Stimulated activated naive CD8-positive, alpha-beta T cell treated with anti-CD3 and anti-CD28 coated beads, Interleukin-15, Interleukin-2, amounts not matched to agents 100 U/mL and 50 U/mL, for 24 hours (primary cell): Measurements from ENCODE around the gene SLC6A12.

Experiments used
- ATAC-seq: fragments of 150-1000 bp; cut with Tn5 transposase; one replicate; pipeline ENCODE4 v1.10.0; 2021
- DNase-seq: peaks from one replicate; pipeline ENCODE4 v3.0.0; 2021

Gene SLC6A12

DNA sequence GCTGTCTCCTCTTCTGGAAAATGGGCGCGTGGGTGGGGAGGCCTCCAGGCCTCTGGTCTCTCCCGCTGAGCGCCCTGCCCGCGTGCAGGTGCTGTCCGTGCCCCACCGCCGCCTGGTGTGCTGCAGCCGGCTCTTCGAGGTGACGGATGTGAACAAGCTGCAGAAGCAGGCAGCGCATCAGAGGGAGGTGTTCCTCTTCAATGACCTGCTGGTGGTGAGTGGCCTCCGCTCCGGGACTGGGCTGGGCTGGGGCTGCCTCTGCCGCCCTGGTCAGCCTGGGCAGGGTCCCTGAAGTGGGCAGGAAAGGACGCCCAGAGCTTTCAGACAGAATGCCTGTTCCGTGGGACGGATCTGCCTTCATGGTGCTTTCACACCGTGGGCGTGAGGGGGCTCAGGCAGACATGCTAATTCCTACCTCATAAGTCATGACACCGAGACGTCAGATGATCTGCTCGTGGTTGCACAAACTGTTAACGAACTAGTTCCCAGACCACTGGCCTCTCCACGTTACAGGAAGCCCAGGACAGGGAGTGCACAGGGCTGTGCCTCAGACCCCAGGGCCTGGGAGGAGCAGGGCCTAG, 50.5 kb downstream of the SLC6A12 start:
- no peak for ATAC-seq
- DNase-seq, result no peak

DNA sequence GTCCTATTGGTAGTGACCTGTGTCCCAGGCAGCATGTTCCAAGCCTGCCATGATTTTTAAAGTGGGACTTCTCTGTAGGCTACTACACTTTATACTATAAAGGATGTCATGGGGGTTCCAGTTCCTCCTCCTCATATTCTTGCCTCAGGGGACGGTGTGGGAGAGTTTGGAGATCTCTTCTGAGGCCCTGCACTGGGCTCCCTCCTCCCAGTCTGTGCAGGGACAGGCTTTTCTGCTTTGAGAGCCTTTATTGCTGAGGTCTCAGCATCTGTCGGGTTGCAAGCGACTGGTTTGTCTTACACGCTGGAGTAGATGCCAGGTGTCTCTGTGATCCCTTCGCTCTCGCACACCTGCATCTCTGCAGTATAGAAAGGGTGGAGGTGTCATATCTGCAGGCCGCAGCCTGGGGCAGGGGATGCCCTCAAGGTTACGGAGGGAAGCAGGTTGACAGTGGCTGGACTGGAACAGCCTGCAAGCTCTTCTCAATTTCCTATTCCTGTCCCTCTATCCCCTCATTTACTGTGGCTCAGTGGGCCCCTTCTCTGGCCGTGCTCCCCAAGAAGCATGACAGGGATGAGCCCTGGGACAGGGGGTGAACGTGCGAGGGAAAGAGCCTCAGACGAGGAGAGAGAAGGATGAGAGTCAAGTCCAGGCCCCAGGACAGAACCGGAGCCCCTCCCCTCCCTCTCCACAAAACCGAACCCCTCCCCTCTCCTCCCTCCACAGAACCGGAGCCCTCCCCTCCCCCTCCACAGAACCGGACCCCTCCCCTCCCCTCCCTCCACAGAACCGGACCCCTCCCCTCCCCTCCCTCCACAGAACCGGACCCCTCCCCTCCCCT, 51.3 kb downstream of the SLC6A12 start:
- DNase-seq, result no peak
- ATAC-seq, result no peak

DNA sequence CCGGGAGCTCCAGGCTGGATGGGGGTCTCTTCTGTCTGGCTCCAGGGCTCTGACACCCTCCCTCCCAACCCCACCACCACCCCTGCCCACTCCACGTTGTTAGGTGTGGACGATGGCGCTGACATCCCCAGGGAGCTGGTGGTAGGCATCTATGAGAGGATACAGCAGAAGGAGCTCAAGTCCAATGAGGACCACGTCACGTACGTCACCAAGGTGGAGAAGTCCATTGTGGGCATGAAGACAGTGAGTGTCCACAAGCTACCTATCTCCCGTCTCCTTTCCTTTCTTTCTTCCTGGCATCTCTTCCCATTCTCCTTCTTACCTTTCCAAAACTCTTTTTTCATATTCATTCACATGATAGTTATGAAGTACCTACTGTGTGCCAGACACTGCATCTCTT, 52.1 kb downstream of the SLC6A12 start:
- no peak for ATAC-seq
- DNase-seq, result no peak

DNA sequence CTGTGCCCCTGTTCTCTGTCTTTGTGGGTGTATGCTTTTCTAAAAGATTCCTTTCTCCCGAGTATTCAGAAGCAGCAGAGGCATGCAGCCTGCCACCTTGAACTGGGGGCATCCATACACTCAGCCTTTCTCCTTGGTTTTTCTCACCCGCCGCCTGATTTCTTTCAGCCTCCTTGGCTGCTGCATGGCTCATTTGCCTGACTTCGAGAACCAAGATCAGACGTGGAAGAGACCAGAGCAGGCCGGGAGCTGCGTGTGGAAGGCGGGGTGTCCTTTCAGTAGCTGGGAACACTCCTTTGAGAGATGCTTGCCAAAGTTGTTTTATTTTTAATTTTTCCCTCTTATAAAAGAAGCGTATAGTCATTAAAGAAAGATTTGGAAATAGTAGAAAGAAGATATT, 53.1 kb downstream of the SLC6A12 start:
- no peak for DNase-seq
- ATAC-seq, result no peak

DNA sequence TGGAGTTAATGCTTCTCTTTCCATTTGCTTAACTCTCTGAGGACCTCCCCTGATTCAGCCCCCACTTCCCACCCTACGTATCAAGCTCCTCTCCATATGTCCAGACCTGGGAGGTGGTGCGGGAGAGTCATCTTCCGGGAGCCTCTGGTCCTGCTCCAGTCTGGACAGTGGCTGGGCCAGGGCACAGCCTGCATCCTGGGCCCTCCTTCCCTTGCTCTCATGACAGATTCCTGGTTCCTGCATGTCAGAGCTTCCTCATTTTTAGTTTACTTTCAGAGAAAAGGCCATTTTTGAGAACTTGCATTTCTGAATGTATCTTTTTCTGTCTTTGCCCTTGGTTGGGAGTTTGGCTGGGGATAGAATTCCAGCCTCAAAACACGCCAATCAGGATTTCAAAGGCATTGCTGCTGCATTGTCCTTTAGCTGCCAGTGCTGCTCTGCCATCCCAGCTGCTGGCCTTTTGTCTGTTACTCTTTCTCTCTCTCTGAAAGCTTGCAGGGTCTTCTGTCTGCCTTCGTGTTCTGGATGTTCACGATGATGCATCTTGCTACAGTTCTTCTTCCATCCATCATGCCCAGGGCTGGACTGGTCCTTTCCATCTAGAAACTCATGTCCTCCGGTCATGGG, 54.7 kb downstream of the SLC6A12 start:
- no peak for DNase-seq
- ATAC-seq, result no peak

DNA sequence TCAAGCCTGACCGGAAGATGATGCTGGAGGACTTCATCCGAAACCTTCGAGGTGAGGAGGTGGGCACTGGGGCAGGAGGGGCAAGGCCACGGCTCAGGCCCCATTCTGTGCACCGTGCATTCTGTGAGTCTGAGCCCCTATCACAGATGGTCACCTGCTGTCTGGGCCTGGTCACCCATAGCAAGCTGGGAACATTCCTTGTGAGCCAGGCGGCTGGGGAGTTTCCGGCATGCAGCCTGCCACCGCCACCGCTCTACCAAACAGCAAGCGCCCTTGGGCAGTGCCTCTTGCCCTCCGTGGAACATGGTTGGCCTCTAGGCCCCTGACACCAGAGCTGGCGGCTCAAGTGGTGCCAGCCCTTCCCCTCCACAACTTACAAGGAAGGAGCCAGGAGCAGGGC, 56.3 kb downstream of the SLC6A12 start:
- no peak for DNase-seq
- ATAC-seq, result no peak

DNA sequence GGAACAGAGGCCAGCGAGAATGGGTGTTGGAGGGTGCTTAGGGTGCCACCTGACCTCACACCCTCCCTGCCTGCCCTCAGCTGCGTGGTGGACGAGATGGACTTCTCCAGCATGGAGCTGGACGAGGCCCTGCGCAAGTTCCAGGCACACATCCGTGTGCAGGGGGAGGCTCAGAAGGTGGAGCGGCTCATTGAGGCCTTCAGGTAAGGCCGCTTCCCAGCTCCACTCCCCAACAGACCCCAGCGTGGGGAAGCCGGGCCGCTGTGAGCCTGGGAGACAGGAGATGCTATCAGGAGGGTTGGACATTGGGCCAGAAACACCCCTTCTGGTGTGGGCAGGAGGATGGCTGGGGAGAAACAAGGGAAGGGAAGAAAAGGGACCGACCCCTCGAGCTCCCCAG, 57.0 kb downstream of the SLC6A12 start:
- no peak for ATAC-seq
- no peak for DNase-seq

DNA sequence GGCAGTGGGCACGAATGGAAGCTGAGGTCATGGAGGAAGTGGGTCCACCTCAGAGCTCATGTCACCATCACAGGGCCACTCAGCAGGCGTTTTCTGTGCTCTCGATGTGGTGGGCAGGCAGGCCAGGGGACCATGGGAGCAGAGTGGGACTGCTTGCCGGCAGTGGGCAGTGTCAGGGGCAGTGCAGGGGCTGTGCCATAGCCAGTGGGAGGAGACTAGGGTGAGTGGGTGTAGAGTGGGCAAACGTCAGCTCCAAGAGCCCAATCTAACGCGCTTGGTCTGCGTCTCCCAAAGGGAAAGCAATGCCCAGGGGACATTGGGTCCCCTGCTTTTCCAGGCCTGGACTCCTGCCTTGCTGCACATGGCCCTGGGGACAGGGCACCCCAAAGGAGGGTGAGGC, 58.3 kb downstream of the SLC6A12 start:
- ATAC-seq, result no peak

DNA sequence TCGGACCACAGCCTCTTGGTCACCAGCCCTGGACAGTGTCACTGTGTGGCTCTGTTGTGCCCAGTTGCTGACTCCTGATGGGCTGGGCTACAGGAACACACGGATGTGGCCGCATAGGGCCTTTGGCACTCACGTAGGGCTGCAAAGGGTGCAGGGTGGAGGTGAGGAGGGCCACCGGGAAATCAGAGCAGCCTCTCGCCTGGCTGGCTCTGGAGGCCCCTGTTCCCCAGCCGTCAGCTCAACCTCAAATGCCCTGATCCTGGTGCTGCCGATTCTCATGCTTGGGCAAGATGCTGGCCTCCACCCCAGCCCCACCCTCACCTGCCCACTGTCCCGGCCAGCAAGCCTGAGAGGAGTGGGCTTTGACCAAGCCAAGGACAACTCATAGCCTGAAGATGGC, 59.0 kb downstream of the SLC6A12 start:
- no peak for DNase-seq
- ATAC-seq, result no peak

More for the DNA sequence above, 58.3 kb downstream of the SLC6A12 start:
- no peak for DNase-seq

DNA sequence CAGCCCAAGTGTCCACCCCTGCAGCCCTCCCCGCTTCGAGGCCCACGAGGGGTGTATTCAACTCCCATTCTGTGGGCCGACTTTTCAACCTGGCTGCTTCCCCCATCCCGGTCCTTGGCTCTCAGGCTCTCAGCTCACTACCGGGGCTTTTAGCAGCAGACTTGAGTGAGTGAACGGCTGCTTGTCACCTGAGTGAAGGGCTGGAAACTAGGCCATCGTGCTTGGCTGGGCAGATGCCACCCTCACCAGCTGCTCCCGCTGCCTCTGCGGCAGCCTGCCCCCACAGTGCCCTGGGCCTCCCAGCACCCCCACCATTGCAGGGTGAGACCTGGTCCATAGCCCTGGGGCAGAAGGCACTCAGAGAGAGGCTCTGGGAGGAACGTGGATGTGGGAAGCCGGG, 59.9 kb downstream of the SLC6A12 start:
- ATAC-seq, result no peak

DNA sequence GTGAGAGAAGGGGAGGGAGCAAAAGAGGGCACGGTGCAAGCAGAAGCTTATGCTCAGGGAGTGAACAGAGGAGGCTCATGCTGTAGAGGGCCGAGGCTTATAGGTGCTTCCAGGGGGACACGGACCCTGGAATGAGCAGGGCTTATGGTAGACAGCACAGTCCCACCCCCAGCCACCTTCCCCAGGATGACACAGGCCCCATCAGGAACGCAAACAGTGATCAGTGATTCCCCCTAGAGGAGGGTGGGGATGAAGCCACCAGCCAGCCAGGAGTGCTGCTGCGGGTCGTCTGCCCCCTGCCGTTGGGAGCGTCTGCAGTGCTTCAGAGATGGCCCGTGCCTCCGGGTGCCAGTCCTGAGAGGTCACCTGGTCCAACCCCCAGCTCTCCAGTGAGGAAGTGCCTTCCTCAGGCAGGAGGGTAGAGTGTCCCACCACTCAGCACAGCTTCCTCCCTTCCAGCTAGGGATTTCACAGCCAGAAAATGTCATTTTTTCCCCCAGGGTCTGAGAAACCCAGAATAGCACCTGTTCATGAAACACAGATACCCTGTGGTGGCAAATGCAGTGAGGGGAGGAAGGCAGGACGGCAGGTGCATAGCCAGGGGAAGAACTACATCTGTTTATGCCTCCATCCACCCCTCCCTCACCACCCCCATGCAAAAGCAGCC, 60.7 kb downstream of the SLC6A12 start:
- peak; percentile 91 for ATAC-seq
- DNase-seq, result peak; percentile 75

More for the DNA sequence above, 59.9 kb downstream of the SLC6A12 start:
- DNase-seq, result no peak

DNA sequence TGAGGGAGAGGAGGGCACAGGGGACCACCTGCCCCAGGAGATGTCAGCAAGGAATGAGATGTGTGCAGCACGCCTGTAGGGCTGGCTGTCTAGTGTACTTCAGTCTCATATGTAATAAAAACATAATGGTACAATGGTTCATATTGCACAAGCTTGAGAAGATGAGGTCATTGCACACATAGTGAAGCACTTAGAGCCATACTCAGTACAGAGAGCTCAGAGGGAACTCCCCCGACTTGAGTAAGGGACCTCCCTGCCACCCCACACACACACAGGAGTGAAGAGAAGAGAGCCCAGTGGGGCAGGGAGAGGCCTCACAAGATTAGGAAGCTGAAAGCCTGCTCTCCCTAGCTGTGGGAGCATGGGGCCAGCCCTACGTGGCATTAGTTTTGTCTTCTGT, 61.5 kb downstream of the SLC6A12 start:
- no peak for DNase-seq
- ATAC-seq, result no peak

DNA sequence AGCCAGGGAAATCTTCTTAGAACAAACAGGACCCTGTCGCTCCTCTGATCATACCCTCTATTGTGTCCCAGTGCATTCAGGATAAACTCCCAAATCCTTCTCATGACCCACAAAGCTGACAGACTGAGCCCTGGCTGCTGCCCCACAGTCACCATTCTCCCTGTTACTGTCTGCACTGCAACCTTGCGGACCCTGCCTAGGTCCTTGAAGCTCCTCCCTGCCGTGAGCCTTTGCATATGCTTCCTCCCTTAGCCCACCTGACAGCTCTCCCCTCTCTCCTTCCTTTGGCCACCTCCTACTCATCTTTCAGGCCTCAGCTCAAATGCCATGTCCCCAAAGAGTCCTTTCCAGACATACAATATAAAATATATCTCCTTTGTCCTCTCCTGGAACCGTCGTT, 62.4 kb downstream of the SLC6A12 start:
- no peak for ATAC-seq
- no peak for DNase-seq

DNA sequence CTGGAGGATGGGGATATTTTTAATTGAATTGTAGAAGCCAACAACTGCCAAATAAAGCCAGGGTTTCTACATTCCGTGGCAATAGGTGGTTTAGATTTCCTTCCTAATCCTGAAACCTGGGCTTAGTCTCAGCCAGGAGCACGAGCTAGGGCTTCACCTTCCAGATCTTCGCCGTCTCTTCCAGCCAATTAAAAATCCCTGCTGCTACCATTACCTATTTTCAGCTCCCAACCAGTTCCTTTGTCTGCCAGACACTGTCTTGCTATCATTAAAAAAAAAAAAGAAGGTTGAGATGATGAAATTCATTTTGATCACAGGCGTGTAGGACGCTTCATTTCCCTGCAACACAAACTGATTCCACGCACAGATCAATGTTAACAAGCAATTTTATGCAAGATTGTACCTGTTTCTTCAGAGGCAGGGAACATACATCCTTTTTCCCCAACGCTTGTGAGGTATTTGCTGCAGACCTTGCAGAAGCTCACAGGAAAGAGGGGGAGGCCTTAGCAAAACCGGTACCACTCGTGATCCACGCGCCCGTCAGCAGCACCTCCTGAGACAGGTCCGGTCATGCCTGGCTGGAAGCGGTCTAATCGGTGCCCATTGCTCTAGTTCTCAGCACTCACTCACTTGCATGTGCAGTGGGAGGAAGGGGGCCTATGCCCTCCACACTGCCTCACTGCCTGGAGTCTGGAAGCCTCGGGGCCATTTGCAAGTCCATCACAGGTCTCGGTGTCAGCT, 65.1 kb downstream of the SLC6A12 start:
- DNase-seq (no peak), ATAC-seq (no peak)

DNA sequence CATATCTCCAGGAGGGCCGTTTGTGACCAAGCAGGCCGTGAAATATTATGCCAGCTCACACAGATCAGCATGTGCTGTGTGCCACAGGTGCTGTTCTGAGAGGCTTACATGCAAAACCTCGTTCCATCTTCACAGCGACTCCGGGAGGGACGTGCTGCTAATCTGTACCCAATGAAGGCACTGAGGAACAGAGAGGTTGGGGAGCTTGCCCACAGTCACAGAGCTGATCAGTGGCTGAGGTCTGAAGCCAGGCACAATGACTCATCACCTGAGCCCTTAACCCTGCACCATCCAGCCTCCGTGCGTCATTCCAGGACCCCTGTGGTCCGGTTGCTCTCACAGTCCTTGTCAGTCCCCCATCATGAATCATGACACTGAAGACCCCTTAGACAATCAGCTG, 66.7 kb downstream of the SLC6A12 start:
- ATAC-seq (no peak), DNase-seq (no peak)

DNA sequence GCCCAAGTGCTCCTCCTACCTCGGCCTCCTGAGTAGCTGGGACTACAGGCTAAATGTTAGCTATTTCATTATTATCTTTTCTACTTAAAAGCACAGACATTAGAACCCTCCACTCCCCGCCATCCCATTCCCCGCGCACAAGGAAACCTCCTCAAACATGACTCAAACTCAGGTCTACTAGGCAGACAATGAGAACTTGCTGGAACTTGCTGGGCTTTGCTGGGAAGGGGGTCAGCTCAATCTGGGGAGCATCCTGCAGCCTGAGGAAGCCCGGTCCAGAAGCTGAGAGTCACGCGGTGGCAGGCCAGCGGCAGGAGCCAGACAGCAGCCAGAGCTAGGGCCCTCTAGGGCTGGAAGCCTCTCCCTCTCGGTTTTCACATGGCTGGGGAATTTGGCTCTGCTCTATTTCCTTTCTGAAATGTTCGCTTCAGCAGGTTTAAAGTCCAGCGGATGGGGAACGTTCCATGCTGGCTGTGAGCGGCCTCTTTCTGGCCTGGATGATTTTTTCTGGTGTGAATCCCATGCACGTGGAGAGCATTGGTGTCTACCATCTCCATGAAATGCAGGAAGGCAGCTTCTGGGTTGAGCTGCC, 68.5 kb downstream of the SLC6A12 start:
- no peak for DNase-seq
- no peak for ATAC-seq

DNA sequence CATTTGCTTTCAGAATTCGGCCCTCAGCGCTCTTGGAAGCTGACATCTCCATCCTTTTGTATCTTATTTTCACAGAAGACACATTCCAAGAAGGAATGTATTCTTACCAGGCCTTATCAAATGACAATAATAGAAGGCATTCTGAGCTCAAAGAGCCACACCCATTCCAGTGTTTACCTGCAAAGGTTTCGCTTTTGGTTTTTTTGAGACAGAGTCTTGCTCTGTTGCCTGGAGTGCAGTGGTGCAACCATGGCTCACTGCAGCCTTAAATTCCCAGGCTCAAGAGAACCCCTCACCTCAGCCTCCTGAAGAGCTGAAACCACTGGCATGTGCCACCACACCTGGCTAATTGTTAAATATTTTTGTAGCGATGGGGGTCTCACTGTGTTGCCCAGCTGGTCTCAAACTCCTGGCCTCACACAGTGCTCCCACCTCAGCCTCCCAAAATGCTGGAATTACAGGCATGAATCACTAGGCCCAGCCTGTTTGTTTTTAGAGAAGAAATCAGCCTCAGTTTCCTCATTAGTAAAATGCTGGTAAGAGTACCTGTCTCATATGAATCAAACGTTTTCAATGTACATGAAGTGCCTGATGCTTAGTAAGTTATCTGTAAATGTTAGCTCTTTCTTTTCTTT, 69.2 kb downstream of the SLC6A12 start:
- DNase-seq (no peak), ATAC-seq (no peak)

DNA sequence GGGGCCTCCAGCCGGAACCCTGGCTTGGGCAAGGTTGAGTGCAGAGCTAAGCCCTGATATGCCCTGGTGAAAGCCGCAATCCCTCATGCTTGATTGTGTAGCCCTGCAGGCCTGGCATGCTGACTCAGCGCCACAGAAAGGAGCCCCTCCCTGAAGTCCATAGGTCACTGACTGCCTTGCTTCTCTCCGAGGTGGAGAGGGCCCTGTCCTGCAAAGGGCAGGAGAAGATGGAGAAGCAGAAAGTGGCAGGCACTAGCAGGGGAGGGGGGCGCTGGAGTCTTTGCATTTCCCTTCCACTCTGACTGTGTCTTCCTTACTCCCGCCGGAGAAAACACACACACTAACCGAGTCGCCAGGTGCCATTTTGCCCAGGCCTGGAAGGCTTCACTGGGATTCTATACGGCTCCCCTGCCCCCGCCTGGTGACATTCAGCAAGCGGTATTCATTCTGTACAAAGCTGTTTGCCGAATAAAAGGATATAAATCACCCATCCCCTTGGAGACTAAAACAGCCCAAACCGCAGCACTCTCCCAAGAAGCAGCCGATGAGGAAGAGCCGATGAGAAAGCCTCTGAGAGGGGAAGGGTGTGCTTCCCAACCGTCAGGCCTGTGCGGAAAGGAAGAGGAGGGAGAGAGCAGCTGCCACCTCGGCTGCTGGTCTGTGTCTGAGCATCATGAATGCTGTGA, 69.8 kb downstream of the SLC6A12 start:
- ATAC-seq (no peak), DNase-seq (no peak)

DNA sequence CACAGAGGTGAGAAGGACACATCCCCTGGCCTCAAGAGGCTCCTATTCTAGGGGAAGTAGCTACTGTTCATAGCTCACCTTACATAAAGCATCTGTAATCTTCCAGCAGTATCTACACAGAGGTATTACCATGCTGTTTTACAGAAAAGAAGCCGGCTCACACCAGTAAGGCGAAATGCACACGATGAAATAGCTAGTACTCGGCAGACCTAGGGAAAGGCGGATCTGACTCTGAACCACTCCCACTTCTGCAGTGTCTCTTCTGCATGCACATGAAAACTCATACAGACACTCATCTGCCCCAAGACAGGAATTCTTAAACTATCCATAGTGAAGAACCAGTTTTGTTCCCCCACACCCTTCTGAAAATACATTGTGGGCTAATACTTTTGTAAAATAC, 73.8 kb downstream of the SLC6A12 start:
- DNase-seq, result no peak
- no peak for ATAC-seq
